A549 treated with AZD9567 at 1 μM for 4 hours (cell line): ENCODE data around the gene AFTPH. TPM values are rescaled to one million over a fixed set of nuclear protein-coding genes. Genes with fewer than 3 reads are reported as not detected.

ENCODE experiments used
- total RNA-seq: library from RNA; stranded (reverse); fragments of 200-300 nt; extraction: Qiagen RNA extraction; gene quantifications from 5 replicates; pipeline ENCODE4 v1.2.3, GENCODE V29; 2022; ENCODE audit not compliant: insufficient read depth

The AFTPH gene, protein sequence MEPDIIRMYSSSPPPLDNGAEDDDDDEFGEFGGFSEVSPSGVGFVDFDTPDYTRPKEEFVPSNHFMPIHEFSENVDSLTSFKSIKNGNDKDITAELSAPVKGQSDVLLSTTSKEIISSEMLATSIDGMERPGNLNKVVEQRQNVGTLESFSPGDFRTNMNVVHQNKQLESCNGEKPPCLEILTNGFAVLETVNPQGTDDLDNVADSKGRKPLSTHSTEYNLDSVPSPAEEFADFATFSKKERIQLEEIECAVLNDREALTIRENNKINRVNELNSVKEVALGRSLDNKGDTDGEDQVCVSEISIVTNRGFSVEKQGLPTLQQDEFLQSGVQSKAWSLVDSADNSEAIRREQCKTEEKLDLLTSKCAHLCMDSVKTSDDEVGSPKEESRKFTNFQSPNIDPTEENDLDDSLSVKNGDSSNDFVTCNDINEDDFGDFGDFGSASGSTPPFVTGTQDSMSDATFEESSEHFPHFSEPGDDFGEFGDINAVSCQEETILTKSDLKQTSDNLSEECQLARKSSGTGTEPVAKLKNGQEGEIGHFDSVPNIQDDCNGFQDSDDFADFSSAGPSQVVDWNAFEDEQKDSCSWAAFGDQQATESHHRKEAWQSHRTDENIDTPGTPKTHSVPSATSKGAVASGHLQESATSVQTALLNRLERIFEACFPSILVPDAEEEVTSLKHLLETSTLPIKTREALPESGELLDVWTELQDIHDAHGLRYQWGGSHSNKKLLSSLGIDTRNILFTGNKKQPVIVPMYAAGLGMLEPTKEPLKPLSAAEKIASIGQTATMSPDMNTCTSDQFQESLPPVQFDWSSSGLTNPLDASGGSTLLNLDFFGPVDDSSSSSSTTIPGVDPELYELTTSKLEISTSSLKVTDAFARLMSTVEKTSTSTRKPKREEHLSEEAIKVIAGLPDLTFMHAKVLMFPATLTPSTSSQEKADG
- total RNA-seq = 20.9 to 29.5 TPM (median 24.2 TPM) in 5 replicates

DNA sequence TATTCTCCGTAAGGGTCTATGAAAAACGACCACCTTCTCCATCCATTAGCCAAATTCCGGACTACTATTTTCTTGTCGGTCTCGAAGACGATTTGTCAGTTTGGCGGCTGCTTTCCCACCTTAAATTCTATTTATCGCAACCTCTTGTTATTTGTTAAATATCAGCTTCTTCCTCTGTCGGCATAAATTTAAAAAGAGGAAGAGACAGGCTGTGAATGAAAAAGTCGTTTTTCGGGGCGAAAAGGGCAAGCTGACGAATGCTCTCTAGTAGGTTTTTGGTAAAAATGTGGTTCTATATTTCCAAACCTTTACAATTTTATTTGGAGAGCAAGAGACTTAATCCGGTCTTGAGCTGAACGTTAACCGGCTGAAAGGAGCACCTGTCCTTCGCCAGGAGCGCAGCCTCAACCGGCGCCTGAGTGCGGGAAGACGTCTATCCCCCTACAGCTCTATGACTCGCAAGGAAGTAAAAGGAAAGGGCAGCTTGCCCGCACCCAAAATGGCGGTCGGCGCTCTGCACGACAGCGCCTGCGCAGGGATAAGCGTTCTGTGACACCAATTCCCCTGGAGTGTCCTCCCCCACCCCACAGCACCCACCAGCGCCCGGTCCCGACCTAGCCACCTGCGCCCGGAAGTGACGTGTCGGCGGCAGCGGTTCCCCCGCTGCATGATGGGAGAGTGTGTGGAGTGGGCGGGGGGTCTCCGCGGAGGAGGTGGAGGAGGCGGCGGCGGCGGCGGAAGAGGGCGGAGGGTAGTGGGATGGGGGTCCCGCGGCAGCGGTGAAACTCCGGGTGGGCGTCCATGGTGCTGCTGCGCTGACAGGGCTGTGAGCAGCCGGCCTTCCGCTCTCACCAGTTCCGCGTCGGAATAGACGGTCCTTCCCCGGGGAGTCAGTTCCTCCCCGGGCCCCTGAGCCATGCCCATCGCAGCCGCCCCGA is at the start of gene AFTPH:
Gene AFTPH (plus strand): TSS at position 663 of the 938 bp plus-strand sequence. CDS start 27,147 bp downstream, outside the sequence.

Other genes starting within 250 kb of the AFTPH start
- 8.7 to 9.7 TPM (median 9.6 TPM) in 5 replicates for gene LGALSL, start 70.2 kb upstream of the AFTPH start, total RNA-seq
- 8.9 to 12.4 TPM (median 10.4 TPM) in 5 replicates for gene SERTAD2, start 129.6 kb downstream of the AFTPH start, total RNA-seq